Mesodermal cell (in vitro differentiated cells): ENCODE data around the gene GRM8.

Experiments used
- H3K27ac ChIP-seq: 2 replicates; pipeline ENCODE4 v1.7.0; 2013; ENCODE audit warnings: mild to moderate bottlenecking, low read depth, low read length, moderate library complexity; ENCODE audit not compliant: severe bottlenecking
- H3K36me3 ChIP-seq: 2 replicates; pipeline ENCODE4 v1.7.1; 2013; ENCODE audit warnings: mild to moderate bottlenecking, low read length, moderate library complexity; ENCODE audit not compliant: control insufficient read depth, insufficient read depth
- H3K4me1 ChIP-seq: one replicate; pipeline ENCODE4 v1.7.1; 2013; ENCODE audit warnings: mild to moderate bottlenecking, low read length; ENCODE audit not compliant: insufficient read depth, control insufficient read depth, poor library complexity, severe bottlenecking
- H3K4me3 ChIP-seq: 2 replicates; pipeline ENCODE4 v1.7.0; 2013; ENCODE audit warnings: low read length, control low read depth, mild to moderate bottlenecking; ENCODE audit not compliant: insufficient read depth, poor library complexity, severe bottlenecking; ENCODE audit errors: extremely low read depth
- H3K9me3 ChIP-seq: 2 replicates; pipeline ENCODE4 v1.7.1; 2013; ENCODE audit warnings: mild to moderate bottlenecking, low read length, moderate library complexity; ENCODE audit not compliant: control insufficient read depth
- WGBS, 2 experiments: methylation state at CpG; one replicate each; pipeline ENCODE4 v1.1.5; 2013; ENCODE audit warnings: missing lambda C conversion rate in 2 of 2; ENCODE audit not compliant: insufficient coverage in 2 of 2; 5-methylcytosine and 5-hydroxymethylcytosine counted together

Gene GRM8

DNA sequence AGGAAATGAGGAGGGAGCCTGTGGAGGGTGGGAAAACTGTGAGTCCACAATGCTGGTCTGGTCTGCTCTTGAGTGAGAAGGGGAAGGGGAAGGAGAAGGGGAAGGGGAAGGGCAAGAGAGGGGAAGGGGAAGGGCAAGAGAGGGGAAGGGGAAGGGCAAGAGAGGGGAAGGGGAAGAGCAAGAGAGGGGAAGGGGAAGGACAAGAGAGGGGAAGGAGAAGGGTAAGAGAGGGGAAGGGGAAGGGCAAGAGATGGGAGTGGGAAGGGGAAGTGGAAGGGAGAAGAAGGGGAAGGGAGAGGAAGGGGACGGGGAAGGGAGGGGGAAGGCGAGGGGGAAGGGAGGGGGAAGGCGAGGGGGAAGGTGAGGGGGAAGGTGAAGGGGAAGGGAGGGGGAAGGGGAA, 213.2 kb downstream of the GRM8 start:
- no peak overlapping the region for H3K4me3 ChIP-seq
- WGBS, 2 experiments = no CpG with 5 or more reads among the region's 3 CpGs
- H3K27ac ChIP-seq = no peak overlapping the region
- no peaks in the 10 kb centered on the region for H3K36me3 ChIP-seq
- H3K4me1 ChIP-seq = no peaks in the 10 kb centered on the region
- no peaks in the 10 kb centered on the region for H3K9me3 ChIP-seq

DNA sequence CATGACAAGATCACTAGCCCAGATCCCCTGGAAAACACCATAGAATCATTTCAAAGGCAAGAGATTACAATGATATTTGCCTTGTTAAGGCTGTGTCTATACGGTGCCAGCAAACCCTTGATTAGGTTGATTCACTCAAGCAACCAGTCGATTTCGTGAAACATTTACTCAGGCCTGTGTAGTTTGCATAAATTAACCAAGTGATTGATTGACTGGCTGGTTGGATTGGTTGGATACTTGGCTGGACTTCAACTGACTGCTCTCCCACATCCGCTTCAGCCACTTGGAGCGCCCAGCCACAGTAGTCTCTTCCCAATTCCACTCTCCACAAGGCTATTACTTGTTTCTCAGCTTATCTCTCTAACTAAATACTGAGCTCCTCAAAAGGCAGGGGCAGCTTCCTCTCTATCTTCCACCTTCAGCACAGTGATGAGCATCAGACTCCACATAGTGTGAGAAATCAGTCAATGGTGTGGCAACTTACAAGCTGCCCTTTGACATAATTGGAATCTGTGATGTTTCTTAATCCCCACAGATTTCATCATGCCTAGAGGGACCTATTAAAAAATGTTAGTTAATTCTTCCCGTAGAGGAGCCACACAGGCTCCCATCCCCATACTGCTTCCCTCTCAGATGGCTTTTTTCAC, 217.4 kb downstream of the GRM8 start:
- no peaks in the 10 kb centered on the region for H3K4me1 ChIP-seq
- H3K4me3 ChIP-seq = no peak overlapping the region
- no peak overlapping the region for H3K27ac ChIP-seq
- WGBS, 2 experiments = 89 to 94% methylated on average over 1 to 6 of the region's 6 CpGs
- H3K9me3 ChIP-seq = no peaks in the 10 kb centered on the region
- no peaks in the 10 kb centered on the region for H3K36me3 ChIP-seq

DNA sequence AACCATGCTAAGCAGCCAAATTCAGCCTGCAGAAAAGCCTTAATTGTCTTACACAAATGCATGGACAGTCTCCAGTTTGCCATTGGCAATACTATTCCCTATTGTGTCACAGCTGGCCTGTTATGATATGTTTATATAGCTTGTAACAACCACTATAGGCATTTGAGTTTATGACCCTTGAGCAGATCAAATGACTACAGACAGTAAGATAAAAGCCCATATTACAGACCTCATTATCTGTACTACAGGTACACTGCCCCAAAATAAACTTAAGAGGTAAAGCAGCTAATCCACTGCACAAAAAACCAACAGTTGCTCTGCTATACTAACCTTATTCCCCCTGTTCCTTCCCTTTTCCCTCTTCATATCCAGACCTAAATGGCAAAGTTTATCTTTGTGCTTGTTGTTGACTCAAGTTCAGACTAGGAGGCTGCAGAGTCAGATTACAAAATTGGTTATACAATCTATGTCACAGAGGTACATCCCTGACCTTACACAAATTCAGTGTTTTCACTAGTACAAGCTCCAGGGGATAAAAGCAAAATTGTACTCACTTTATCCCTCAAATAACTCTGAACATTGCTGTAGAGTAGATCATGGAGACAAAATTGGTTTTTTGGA, 218.4 kb downstream of the GRM8 start:
- no peak overlapping the region for H3K27ac ChIP-seq
- no peak overlapping the region for H3K4me3 ChIP-seq
- H3K4me1 ChIP-seq = no peaks in the 10 kb centered on the region
- H3K9me3 ChIP-seq = no peaks in the 10 kb centered on the region
- no peaks in the 10 kb centered on the region for H3K36me3 ChIP-seq

DNA sequence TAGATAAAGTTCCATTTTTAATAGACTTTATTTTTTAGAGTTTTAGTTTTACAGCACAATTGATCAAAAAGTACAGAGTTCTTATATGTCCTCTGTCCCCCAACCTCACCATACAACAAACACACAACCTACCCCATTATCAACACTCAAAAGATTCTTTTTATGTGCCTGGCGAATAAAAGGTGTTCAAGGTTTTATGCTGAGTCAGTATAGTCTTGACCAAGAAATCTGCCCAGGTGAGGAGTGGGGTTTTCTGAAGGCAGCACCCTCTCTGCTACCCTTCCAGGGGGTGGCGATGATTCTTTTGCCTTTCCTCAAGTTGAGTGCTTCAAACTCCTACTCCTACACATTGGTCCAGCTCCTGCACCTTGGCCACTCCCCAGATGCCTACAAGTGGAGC, 222.9 kb downstream of the GRM8 start:
- WGBS, 2 experiments = 100% methylated on average over 1 of the region's 2 CpGs; no CpG with 5 or more reads in 1 of the 2 experiments
- no peaks in the 10 kb centered on the region for H3K36me3 ChIP-seq
- H3K27ac ChIP-seq = no peak overlapping the region
- H3K4me3 ChIP-seq = no peak overlapping the region
- H3K9me3 ChIP-seq = no peaks in the 10 kb centered on the region
- no peaks in the 10 kb centered on the region for H3K4me1 ChIP-seq

DNA sequence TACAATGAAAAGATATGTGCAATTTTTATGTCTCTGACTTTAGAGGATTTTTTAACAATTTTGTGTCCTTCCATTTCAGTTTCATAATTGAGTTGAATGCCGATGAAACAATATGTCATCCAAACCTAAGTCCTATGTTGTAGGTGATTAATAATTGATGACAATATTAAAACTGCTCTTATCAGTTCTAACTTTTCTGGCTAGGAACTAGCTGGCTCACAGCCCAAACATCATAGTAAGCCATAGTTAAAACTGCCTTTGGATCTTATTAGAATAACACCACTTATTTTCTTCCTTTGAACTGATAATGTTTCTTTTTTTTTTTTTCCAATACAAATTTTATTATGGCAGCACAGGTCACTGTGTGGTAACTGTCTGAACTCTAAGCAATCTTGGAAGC, 230.9 kb downstream of the GRM8 start:
- Histone ChIP-seq H3K4me1 (no peaks in the 10 kb centered on the region), H3K27ac (no peak overlapping the region), H3K36me3 (no peaks in the 10 kb centered on the region), H3K9me3 (no peaks in the 10 kb centered on the region), H3K4me3 (no peak overlapping the region)
- no CpG with 5 or more reads among the region's 1 CpG for WGBS, 2 experiments

DNA sequence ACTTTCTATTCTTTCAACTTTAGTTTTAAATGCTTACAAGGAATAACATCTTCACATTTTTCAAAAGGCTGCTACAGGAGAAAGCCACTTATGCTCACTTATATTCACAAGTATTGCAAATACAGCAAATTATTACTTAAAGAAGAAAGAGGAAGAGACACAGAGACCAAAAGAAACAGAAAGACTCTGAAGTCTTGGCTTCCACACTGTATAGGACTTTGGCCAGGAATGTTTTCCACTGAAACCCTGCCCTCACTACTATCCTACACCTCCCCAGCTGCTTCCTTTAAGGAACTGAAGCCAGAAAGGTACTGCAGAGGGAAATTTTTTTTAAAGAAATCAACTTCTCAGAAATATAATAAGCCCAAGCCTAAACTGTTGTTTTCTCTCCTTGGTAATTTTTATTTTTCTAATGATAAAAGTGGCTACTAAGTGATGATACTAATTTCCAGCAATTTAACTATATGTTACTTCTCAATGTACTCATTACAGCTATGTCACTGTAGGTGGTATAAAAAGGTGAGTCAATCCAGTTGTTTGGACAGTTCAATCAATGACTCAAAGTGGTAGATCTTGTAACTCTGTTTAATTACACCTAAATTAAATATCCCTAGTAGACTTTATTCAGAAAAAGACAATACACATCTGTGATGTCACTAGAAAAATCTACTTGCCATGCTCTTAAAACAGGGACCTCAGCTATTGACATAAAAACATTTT, 231.6 kb downstream of the GRM8 start:
- H3K27ac ChIP-seq = no peak overlapping the region
- no peak overlapping the region for H3K4me3 ChIP-seq
- no peaks in the 10 kb centered on the region for H3K4me1 ChIP-seq
- no peaks in the 10 kb centered on the region for H3K9me3 ChIP-seq
- no peaks in the 10 kb centered on the region for H3K36me3 ChIP-seq

DNA sequence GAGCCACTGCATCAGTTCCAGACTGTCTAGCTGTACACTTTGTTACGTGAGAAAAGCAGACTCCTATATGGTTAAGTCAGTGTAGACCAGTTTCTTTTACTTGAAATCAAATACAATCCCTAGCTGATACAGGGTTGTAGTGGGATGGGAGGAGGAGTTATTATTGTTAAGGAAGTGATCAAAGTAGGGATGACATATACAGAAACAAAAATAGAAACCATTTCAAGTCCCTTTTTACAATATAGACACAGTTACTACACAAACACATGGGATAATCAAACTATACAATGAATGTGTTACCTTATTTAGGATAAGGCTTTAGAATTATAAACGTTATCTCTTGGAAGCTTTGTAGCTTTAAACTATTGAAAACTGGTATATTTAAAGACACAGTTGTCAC, 233.9 kb downstream of the GRM8 start:
- WGBS, 2 experiments = 100% methylated on average over 1 of the region's 2 CpGs; no CpG with 5 or more reads in 1 of the 2 experiments

DNA sequence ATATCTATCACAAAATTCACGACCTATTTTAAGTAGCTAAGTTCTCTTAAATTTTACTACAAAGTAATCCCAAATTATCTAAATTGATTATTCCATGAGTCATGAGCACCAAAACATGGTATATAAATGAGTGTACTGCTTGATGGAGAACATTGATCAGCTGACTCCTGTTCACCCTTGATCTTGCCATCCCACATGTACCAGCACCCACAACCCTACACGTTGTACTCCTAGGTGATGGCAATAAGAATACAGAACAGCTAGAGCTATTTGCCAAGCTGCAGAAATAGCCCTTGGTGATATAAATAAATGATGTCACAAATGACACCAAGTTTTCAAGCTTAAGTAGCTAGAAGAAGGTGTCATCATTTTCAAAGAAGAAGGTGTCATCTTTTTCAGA, 235.5 kb downstream of the GRM8 start:
- H3K4me1 ChIP-seq = no peaks in the 10 kb centered on the region
- no peak overlapping the region for H3K27ac ChIP-seq
- WGBS, 2 experiments = no CpG with 5 or more reads among the region's 2 CpGs
- no peak overlapping the region for H3K4me3 ChIP-seq
- no peaks in the 10 kb centered on the region for H3K36me3 ChIP-seq
- no peaks in the 10 kb centered on the region for H3K9me3 ChIP-seq

More for the DNA sequence above, 233.9 kb downstream of the GRM8 start:
- Histone ChIP-seq H3K4me1 (no peaks in the 10 kb centered on the region), H3K36me3 (no peaks in the 10 kb centered on the region), H3K9me3 (no peaks in the 10 kb centered on the region), H3K4me3 (no peak overlapping the region), H3K27ac (no peak overlapping the region)

DNA sequence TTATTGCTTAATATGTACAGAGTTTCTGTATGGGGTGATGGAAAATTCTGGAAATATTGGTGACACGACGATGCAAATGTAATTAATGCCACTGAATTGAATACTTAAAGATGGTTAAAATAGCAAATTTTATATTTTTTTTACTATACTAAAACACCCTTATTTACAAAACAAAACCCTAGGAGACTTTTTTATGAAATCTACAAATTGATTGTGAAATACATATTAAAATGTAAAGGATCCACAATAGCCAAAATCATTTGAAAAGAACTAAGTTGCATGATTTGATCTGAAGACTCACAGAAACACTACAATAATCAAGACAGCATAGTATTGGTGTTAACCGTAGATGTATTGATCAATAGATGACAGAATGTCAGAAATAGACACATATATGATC, 252.0 kb downstream of the GRM8 start:
- no peaks in the 10 kb centered on the region for H3K36me3 ChIP-seq
- WGBS, 2 experiments = no CpG with 5 or more reads among the region's 3 CpGs
- H3K27ac ChIP-seq = no peak overlapping the region
- H3K9me3 ChIP-seq = no peaks in the 10 kb centered on the region
- no peak overlapping the region for H3K4me3 ChIP-seq
- H3K4me1 ChIP-seq = no peaks in the 10 kb centered on the region

DNA sequence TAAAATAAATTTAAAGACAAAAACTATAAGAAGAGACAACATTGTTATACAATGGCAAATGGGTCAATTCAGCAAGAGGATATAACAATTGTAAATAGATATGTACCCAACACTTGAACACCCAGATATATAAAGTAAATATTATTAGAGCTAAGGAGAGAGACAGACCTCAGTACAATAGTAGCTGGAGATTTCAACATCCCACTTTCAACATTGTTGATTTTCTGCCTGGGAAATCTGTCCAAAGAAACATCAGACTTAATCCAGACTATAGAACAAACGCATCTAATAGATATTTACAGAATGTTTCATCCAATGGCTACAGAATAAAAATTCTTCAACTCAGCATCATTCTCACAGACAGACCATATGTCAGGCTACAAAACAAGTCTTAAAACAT, 256.1 kb downstream of the GRM8 start:
- H3K4me3 ChIP-seq = no peak overlapping the region
- no CpG with 5 or more reads among the region's 1 CpG for WGBS, 2 experiments
- H3K36me3 ChIP-seq = no peaks in the 10 kb centered on the region
- no peaks in the 10 kb centered on the region for H3K9me3 ChIP-seq
- no peak overlapping the region for H3K27ac ChIP-seq
- no peaks in the 10 kb centered on the region for H3K4me1 ChIP-seq

DNA sequence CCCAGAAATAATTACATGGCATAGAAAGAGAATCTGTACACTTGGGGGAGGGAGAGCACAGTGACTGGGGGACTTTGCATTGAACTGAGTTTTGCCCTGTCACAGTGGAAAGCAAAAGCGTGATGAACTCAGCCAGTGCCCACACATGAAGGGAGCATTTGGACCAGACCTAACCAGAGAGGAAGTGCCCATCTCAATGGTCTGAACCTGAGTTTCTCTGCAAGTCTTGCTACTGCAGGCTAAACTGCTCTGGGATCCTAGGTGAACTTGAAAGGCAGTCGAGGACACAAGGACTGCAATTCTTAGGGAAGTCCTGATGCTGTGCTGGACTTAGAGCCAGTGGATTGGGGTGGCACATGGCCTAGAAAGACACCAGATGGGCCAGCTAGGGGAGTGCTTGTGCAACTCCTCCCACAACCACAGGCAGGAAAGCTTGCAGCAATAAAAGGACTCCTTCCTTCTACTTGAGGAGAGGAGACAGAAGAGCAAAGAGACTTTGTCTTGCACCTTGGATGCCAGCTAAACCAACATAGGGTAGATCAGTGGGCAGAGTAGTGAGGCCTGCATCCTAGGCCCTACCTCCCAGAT, 259.0 kb downstream of the GRM8 start:
- no peaks in the 10 kb centered on the region for H3K9me3 ChIP-seq
- no peaks in the 10 kb centered on the region for H3K4me1 ChIP-seq
- WGBS, 2 experiments = 86 to 90% methylated on average over 2 of the region's 2 CpGs
- H3K4me3 ChIP-seq = no peak overlapping the region
- no peak overlapping the region for H3K27ac ChIP-seq
- H3K36me3 ChIP-seq = no peaks in the 10 kb centered on the region
